Mucosa of stomach (tissue), 1 donor: ENCODE data around the gene NFATC2.

ENCODE experiments used
- H3K27me3 ChIP-seq: one replicate; pipeline ENCODE4 v1.7.0; 2013; ENCODE audit warnings: mild to moderate bottlenecking, low read length; ENCODE audit not compliant: control insufficient read depth, insufficient read depth
- H3K36me3 ChIP-seq: one replicate; pipeline ENCODE4 v1.7.0; 2013; ENCODE audit warnings: low read length; ENCODE audit not compliant: control insufficient read depth, insufficient read depth
- H3K4me1 ChIP-seq: one replicate; pipeline ENCODE4 v1.7.0; 2013; ENCODE audit warnings: mild to moderate bottlenecking, low read length; ENCODE audit not compliant: control insufficient read depth, insufficient read depth
- H3K4me3 ChIP-seq: one replicate; pipeline ENCODE4 v1.7.0; 2013; ENCODE audit warnings: low read length
- H3K9ac ChIP-seq: one replicate; pipeline ENCODE4 v1.7.0; 2013; ENCODE audit warnings: mild to moderate bottlenecking, low read length, moderate library complexity
- H3K9me3 ChIP-seq: one replicate; pipeline ENCODE4 v1.7.0; 2013; ENCODE audit warnings: mild to moderate bottlenecking, low read length, moderate library complexity; ENCODE audit not compliant: control insufficient read depth
- donor health status: Pancreatic carcinoma.

NFATC2 gene

GRCh38 chr20:51412951-51413481, 129.5 kb downstream of the NFATC2 start:
- no peak overlapping the region for H3K9ac ChIP-seq
- H3K4me1 ChIP-seq, result peaks cover 7% of the 10 kb centered on the region
- H3K27me3 ChIP-seq, result no peaks in the 10 kb centered on the region
- H3K9me3 ChIP-seq, result no peaks in the 10 kb centered on the region
- H3K4me3 ChIP-seq, result no peak overlapping the region
- peaks cover 3% of the 10 kb centered on the region for H3K36me3 ChIP-seq

GRCh38 chr20:51412333-51412871, 130.1 kb downstream of the NFATC2 start:
- Histone ChIP-seq H3K27me3 (no peaks in the 10 kb centered on the region), H3K36me3 (peaks cover 3% of the 10 kb centered on the region), H3K4me3 (no peak overlapping the region), H3K9ac (no peak overlapping the region), H3K9me3 (no peaks in the 10 kb centered on the region), H3K4me1 (peaks cover 7% of the 10 kb centered on the region)

DNA sequence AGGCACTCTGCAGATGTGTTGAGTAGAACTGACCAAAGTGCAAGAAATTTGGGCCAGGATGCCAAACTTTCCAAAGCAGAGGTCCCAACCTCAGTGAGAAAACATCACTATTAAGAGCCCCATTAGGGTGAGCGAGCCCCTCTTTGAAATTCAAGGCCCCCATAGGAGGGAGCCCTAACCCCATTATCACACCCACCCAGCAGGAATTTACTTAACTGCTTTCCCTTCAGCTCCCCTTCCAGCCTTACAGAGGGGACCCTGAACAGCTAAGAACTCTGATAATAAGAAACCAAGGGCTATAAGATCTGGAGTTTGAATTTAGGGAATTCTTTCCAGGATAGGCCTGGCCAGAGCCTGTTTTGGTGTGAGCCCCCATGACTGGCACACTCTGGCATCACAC, 130.6 kb downstream of the NFATC2 start:
- Histone ChIP-seq H3K9ac (no peak overlapping the region), H3K4me1 (peaks cover 7% of the 10 kb centered on the region), H3K36me3 (peaks cover 3% of the 10 kb centered on the region)

DNA sequence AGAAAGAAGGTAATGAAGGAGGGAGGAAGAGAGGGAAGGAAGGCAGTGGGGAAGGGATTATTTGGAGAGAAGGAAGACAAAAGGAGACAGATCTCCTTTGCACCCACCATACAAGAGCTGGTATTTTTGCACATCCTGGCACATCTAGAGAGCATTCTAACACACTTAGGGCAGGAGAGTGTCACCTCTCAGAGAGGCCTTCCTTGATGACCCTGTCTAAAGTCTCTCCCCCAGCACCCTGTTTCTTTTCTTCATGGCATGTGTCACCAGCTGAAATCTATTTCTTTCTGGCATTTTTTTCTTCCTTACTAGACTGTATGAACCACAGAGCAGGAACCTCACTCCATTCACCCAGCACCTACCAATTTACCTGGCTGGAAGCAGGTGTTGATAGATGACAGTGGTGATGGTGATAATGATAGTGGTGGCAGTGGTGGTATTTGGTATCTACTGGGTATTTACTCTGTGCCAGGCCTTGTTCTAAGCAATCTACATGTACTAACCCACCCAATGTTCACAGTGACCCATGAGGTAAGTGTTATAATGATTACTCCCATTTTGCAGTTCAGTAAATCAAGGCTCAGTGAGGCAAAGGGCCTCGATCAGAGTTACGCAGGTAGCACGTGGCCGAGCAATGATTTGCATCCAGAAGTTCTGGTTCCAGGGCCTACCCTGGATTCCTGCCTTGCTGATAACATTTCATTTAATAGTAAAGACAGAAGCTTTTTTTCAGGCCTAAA, 131.8 kb downstream of the NFATC2 start:
- H3K9ac ChIP-seq, result no peak overlapping the region

More for the DNA sequence above, 130.6 kb downstream of the NFATC2 start:
- Histone ChIP-seq H3K4me3 (no peak overlapping the region), H3K9me3 (no peaks in the 10 kb centered on the region), H3K27me3 (no peaks in the 10 kb centered on the region)

DNA sequence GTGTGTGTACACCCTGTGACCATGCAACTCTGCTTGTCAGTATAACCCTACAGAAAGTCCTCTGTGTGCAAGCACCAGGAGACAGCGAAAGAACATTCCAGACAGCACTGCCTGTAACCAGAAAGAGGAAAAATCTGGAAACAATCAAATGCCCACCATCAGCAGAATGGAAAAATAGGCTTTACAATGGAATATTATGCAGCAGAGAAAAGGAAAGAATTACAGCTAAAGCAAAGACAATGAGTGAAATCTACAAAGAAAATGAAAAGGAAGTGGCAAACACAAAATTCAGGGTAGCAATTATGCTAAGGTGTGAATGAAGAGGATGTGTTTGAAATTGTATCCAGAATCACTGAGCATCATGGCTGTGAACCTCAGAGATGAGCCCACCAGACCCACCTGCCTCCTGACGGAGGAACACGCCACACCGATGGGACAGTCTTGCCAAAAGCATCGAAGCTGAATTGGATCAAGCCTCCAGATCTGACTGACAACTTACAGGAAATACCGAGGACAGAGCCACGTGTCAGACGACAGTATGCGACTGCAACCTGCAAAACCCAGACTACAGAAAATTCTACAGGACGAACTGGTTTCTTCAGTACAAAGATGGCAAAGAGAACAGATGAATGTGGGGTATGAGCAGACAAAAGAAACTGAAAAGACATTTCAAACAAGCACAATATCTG, 133.2 kb downstream of the NFATC2 start:
- Histone ChIP-seq H3K27me3 (no peaks in the 10 kb centered on the region), H3K9me3 (no peaks in the 10 kb centered on the region), H3K4me1 (peaks cover 7% of the 10 kb centered on the region), H3K9ac (no peak overlapping the region), H3K36me3 (peaks cover 3% of the 10 kb centered on the region), H3K4me3 (no peak overlapping the region)

More for the DNA sequence above, 131.8 kb downstream of the NFATC2 start:
- peaks cover 3% of the 10 kb centered on the region for H3K36me3 ChIP-seq
- H3K4me3 ChIP-seq, result no peak overlapping the region
- peaks cover 7% of the 10 kb centered on the region for H3K4me1 ChIP-seq
- no peaks in the 10 kb centered on the region for H3K9me3 ChIP-seq
- H3K27me3 ChIP-seq, result no peaks in the 10 kb centered on the region

DNA sequence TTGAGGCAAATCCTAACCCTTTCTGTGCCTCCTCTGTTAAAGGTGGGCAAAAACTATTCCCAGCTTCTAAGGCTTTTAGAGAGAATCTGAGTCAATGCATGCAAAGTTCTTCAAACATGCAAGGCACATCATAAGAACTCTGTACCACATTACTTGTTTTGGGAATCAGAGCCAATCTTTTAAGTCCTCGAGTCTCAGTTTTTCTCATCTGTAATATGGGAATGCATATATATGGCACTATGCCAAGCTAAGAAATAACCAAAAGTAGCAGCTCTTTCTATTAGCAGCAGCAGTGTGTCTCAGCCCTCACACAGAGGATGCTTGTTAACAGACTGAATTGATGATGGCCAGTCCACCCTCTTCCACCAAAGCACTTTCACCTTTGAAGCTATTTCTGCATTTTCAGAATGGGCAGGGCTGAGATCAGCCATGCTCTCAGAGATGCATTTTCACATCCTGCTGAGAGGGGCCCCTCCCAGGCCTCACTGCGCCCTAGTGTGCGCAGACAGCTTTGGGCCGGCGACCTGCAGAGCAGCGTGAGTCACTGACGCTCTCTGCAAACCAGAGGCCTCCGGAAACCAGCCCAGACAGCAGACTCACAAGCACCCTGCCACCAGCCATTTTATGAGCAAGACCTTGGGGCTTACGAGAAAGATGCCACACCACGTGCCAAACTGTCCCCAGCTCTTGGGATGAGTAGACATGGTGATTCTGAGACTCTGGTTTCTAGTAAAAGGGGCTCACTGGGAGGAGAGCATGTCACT, 138.0 kb downstream of the NFATC2 start:
- Histone ChIP-seq H3K4me3 (no peak overlapping the region), H3K27me3 (no peaks in the 10 kb centered on the region), H3K9ac (no peak overlapping the region), H3K4me1 (no peaks in the 10 kb centered on the region), H3K9me3 (no peaks in the 10 kb centered on the region), H3K36me3 (peaks cover 7% of the 10 kb centered on the region)

DNA sequence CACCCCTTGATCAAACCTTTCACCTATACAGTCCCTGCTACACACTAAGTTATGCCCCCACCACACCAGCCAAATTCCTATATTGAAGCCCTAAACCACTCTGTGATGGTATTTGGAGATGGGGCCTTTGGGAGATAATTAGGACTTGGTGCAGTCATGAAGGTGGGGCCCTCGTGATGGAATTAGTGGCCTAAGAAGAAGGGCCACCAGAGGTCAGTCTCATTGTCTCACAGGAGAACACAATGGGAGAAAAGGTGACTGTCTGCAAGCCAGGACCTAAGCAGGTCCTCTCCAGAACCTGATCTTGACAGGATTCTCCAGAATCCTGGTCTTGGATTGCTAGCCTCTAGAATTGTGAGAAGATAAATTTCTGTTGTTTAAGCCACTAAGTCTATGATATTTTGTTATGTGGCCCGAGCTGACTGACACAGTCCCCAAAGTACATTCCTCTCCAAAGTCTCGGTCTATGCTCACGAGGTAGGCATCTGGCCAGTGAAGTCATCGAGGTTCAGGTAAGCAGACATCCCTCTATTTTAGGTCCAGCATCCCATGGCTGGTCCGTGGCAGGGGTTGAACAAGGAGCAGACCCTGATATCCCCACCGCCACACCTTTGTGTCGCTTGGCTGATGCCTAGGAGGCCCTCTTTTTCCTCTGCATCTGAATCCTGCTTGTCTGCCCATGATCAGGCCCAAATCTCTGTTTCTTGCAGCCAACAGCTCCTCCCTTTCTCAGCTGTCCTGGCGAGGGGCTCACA, 138.9 kb downstream of the NFATC2 start:
- Histone ChIP-seq H3K36me3 (peaks cover 6% of the 10 kb centered on the region), H3K9ac (no peak overlapping the region), H3K9me3 (no peaks in the 10 kb centered on the region), H3K27me3 (no peaks in the 10 kb centered on the region), H3K4me3 (no peak overlapping the region), H3K4me1 (no peaks in the 10 kb centered on the region)

DNA sequence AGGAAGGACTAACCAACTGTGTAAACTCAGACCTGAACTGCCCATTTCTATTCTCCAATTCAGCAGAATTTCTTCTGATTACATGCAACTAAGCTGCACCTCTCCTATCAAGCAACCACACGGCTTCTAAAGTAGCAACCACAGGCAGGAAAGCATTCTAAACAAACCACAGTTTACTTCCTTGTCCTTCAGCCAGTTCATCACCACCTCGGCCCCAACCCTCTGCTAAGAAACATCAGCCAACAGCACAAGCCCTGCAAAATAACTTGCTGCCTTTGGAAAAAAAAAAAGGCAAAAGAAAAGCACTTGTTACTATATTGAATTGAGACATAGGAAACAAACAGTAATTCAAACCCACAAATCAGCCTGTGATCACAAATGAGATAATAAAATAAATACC, 140.3 kb downstream of the NFATC2 start:
- Histone ChIP-seq H3K9me3 (no peaks in the 10 kb centered on the region), H3K36me3 (peaks cover 6% of the 10 kb centered on the region), H3K4me1 (no peaks in the 10 kb centered on the region), H3K4me3 (no peak overlapping the region), H3K27me3 (no peaks in the 10 kb centered on the region), H3K9ac (no peak overlapping the region)

- Histone ChIP-seq H3K9me3 (no peaks in the 10 kb centered on the region), H3K4me3 (no peak overlapping the region), H3K36me3 (peaks cover 6% of the 10 kb centered on the region), H3K9ac (no peak overlapping the region), H3K27me3 (no peaks in the 10 kb centered on the region), H3K4me1 (no peaks in the 10 kb centered on the region)
Observed at GRCh38 chr20:51401496-51401895, 141.0 kb downstream of the NFATC2 start.

- Histone ChIP-seq H3K9ac (no peak overlapping the region), H3K36me3 (peaks cover 6% of the 10 kb centered on the region), H3K4me3 (no peak overlapping the region)
Observed at GRCh38 chr20:51400051-51400926, 142.2 kb downstream of the NFATC2 start.

More at GRCh38 chr20:51400051-51400926, 142.2 kb downstream of the NFATC2 start:
- Histone ChIP-seq H3K9me3 (no peaks in the 10 kb centered on the region), H3K4me1 (no peaks in the 10 kb centered on the region), H3K27me3 (no peaks in the 10 kb centered on the region)
